Stimulated activated CD4-positive, alpha-beta T cell treated with anti-CD3 and anti-CD28 coated beads, Interleukin-15, amount 100 ng/mL, for 48 hours (primary cell): ENCODE measurements around the gene INSIG2.

Source experiments
- DNase-seq, 2 donors: peaks; one replicate each; pipeline ENCODE4 v3.0.0-alpha.2; 2020; ENCODE audit warnings: low read depth in 2 of 2

INSIG2 gene

DNA sequence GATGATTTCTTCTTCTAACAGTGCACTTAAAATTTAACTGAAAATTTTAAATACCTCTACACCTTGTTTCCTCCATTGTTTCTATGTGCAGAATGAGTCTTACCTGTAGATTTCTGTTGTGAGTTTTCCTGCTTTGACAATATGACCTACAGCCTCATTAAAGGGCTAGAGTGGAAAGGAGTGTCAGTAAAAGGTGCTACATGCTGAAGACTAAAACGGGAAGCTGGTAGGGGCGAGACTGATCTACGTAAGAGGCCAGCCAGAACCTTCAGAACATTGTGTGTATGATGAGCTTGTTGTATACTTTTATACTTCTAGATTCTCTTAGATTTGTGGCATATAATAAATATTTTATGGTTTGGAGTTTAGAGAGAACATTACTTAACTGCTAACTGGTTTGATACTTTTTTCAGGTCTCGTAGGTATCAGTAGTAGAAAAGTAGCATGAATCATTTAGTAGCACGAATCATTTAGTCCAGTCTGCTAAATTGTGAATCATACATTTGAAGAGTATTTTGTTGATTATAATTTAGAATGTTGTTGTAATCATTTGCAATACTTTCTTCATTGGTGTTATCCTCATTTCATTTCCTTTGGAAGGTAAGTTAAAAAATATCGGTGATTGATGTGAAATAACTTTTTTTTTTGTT is 14.3 kb downstream of the INSIG2 start:
- DNase-seq, result no peak

GRCh38 chr2:118103951-118104940 is 16.0 kb downstream of the INSIG2 start:
- no peak for DNase-seq

DNA sequence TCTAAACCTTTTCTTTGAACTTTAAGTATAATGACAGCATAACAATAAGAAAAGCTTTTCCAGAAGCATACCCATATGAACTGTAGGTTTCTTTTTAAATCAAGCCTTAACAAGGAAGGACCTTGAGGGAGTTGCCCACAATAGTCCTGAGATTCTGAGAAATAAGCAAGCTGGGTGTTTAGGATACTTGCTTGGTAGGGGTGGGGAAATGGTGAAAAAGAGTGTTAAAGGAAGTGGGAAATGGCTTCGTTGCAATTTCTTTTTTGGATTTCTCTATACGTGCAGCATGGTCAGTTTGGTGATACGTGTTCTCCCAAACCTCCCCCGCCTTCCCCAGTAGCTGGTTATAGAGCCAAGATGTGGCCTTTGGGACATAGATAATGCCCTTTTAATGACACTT is 17.2 kb downstream of the INSIG2 start:
- no peak for DNase-seq

DNA sequence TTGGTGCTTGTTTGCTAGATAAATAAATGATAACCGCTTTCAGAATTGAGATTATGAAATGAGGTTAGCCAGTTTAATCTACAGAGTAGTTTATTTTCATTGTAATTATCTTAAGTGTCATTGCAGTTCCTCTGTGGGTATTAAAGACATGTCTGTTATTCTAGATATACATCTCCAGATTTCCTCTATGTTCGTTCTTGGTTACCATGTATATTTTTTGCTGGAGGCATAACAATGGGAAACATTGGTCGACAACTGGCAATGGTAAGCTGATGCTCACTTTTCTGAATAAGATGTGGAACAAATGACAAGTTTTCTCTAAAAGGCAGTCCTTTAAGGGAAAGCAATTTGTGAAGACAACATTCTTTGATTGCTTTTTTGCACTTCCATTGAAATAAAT is 18.7 kb downstream of the INSIG2 start:
- DNase-seq, result no peak

DNA sequence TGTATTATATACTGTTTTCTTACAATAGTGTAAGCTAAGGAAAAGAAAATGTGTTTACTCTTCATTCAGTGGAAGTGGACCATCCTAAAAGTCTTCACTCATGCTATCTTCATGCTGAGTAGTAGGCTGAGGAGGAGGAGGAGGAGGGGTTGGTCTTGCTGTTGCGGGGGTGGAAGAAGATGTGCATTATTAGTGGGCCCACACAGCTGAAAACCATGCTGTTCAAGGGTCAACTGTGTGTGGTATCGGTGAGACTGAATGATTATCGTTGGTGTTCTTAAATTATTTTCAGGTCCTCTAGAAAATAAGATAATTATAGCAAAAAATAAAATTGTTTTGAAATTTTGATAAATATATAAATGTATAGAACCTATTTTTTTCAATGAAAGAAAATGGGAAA is 22.0 kb downstream of the INSIG2 start:
- DNase-seq, result no peak

GRCh38 chr2:118110991-118111390 is 22.7 kb downstream of the INSIG2 start:
- DNase-seq, result no peak

- no peak for DNase-seq
Measured at GRCh38 chr2:118112771-118113334, 24.6 kb downstream of the INSIG2 start.

DNA sequence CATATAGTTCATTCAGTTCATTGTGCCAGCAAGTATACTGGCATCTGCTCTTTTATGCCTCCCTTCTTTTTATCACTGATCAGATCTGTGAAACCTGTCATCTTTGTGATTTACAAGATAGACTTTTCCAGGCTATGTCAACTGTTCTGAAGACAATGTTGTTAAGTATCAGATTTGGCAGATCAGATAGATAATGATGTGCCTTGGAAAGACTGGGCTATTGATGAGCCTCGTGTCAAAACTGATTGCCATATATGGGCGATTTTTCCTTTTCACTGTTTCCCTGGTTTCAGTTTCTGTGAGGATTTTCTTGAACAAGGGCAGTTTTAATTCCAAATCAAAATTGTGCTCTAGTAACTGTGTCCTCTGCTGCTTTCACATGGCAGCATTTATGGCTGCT is 26.6 kb downstream of the INSIG2 start:
- no peak for DNase-seq

- no peak for DNase-seq
Measured at GRCh38 chr2:118115761-118116160, 27.5 kb downstream of the INSIG2 start.

DNA sequence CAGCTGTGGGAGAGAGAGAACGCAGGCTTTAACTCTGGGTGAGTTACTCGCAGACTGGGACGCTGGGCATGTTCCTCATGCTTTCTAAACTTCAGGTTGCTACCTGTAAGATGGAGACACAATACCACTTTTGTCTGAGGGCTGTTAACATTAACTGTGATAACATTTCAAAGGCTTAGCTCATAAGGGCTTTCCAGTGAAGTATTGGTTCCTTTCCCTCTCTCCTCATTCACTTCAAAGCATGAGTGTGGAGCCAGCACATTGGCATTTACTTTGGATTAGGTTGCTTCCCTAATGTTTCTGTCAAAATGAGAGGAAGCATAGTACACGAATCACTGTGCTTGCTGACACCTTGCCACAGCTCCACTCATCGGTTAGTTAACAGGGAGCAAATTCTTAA is 30.2 kb downstream of the INSIG2 start:
- no peak for DNase-seq

GRCh38 chr2:118119158-118119727 is 31.0 kb downstream of the INSIG2 start:
- no peak for DNase-seq

DNA sequence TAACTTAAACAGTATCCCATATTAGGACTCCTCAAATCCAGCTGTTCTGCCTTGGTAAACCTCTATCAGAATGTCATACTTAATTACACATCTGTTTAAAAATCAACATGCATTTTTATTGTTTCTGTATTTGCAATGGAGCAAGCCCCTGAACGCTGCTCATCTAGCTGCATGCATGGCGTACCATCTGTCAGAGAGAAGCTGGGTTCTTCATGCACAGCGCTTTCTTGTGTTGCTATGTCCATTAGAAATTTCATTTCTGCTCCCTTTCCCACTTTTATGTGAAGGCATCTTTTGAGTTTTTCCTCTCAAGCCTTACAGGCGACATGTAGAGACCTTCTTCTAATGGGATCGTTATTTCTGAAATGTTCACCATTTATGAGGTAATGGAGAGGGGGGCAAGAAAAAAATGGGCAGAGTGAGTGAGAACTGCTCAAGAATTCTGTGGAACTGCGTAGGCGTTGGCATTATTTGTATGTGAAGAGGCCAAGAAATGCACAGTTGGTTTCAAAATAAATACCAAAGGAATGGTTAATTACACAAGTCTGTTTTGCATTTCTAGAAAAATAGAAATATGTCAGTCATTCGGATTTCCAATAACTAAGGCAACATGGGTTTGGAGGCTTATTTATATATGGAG is 31.6 kb downstream of the INSIG2 start:
- no peak for DNase-seq

DNA sequence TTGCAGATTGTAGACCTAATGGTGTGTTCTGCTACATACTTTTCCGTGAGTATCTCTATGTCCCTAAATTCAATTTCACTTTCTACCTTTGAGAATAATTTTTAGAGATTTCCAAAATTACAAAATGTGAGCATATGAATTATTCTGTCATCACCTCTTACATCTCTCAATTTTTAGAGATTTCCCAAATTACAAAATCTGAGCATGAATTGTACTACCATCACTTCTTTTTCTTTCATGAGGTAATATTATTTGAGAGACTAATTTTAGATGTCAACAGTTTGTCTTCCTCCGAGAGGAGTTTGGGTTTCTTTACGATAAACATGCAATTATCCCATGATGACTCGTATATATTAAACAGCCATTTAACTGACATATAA is 32.1 kb downstream of the INSIG2 start:
- no peak for DNase-seq

DNA sequence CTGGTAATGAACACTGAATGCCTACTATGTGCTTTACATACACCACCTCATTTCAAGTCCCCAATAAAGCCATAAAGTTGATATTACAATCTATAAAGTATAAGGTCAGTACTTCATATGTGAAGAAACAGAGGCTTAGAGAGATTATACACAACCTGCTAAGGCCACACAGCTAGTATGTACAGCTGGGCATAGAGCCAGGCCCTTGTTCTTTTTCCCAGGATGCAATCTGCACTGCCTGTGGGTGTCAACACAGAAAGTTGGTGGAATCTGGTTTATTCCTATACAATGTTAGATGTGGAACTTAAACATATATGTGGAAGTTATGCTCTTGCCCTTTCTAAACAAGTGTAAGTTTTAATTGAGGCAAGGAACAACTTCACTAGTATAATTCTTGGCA is 32.8 kb downstream of the INSIG2 start:
- no peak for DNase-seq

DNA sequence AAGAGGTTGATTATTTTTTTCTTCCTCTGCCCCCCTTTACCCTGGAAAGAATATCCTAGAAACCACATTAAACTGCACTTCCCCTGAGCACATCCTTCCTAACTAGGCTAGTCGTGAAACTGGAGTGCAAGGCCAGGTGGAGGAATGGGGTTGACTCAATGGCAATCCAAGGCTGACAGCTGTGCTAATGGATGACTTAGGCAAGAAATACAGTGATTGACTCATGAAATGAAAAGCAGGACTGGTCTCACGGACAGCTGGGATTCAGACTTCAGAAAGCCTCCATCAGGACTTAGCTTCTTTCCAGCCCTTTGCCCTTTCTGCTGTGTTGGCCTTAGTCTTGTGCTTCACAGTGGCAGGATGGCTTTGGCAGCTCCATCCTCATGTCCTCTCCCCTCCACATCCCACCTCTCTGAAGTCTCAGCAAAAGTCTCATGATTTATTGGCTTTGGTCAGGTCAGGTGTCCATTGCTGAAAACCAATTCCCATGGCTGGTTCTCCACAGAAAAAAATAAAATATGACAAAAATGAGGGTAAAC is 33.8 kb downstream of the INSIG2 start:
- DNase-seq, result no peak

GRCh38 chr2:118122594-118123281 is 34.5 kb downstream of the INSIG2 start:
- no peak for DNase-seq

DNA sequence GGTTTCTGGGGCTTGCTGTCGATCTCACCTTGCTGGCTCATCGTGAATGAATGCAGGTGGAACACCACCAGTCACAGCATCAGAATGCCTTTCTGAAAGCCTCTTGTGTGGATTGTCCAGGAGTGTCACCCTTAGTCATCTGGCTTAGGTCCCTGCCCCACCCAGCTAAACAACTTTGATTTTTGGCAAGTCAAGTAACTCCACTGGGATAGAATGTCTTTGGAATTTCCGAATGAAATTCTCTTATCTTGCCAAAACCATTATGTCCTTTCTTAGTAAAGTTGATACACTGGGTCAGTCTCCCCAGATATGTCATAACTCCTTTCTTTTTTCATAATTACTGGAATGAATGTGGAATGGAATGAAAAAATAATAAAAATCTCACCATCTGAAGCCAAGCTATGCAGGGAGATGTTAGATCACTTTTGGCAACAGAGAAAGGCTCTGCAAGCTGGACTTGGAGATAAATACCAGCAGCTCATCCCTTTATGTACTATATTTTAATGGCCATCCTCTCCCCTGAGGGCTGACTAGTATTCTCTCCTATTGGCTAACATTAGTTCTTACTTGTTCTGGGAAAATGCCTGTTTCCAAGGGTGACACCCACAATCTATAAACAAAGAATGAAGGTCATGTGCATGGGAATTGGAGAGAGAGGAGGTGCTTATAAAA is 35.4 kb downstream of the INSIG2 start:
- DNase-seq, result no peak

DNA sequence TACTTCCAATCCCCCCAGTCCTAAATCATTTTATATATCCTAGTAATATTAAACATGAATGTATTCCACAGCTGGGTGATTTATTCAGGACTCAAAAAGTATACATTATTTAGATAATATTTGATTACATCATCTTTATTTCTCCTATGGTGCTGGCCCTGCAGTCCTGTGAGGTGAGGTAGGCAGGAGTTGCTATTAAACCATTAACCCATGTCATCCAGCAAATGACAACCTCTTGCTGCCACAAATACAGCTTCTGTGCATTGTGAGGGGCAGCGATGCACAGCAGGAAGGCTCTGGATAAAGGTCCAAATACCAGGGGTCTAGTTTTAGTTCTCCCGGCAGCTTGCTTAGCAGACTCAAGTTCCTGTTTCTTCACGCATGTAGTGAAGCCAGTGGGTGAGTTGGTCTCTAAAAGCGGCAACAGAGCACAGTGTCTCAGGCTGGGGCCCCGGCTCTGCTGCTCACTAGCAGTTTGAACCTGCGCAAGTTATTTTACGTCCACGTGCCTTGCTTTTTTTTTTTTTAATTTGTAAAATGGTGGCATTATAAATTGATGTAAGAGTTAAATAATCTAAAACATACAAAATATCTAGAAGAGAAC is 36.1 kb downstream of the INSIG2 start:
- DNase-seq, result no peak

- no peak for DNase-seq
Measured at GRCh38 chr2:118127250-118127649, 39.0 kb downstream of the INSIG2 start.

DNA sequence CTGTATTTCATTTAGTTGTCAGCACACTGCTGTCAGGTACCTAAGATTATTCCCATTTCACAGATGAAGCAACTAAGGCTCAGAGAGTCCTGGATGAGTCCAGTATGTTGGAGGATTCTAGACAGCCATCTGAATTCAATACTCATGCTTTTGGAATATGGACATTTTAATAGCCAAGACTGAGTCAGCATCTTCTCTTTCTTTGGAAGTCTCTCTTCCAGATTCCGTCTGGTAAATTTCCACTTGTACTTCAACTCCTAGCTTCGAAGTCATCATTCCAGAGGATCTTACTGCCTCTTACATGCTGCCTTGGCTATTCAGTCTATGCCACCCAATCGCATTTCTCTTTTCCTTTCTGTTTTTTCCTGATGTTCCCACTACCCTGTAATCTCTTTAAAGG is 40.6 kb downstream of the INSIG2 start:
- no peak for DNase-seq
